ENCODE results near the gene HMMR. TPM values are rescaled to one million over a fixed set of nuclear protein-coding genes. Genes with fewer than 3 reads are reported as not detected.

HMMR gene
- total and polyA plus RNA-seq, 9 of the 15 experiments (the other 6 are each of a cell fraction or from before 2014, with no cell fraction given): 74.9 to 133 (median 90.8) TPM

DNA sequence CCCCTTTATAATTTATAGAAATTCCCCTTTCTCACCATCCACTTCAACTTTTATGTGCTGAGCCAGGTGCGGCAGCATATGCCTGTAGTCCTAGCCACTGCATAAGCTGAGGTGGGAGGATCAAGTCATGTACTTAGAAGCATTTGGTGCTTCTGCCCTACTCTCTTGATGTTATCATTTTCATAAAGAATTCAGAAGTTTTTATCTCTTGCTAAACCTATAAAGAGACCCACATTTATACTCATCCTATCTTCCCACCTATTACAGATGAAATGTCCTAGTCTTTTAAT is 18.5 kb downstream of the HMMR start:
- no TSS peak for BruUV-seq (replicated peaks)
- in situ Hi-C loops (cut with MboI) (no loop called here), intact Hi-C loops (cut with micrococcal nuclease) (no loop called here)
- WGBS (ENCODE audit: insufficient coverage, low coverage, missing lambda C conversion rate): 100% methylated on average over 1 of the region's 1 CpG
- no peak for TF ChIP-seq ZNF668 (CRISPR knock-in tag; IDR thresholded peaks at IDR 0.05)
- TF ChIP-seq MBD2 (IDR thresholded peaks at IDR 0.05; ENCODE audit: borderline replicate concordance, low read depth): no peak
- TF ChIP-seq ZNF717 (CRISPR knock-in tag; IDR thresholded peaks at IDR 0.05): no peak
- no peak for TF ChIP-seq BRD4 (IDR thresholded peaks at IDR 0.05)
- TF ChIP-seq SMAD2 (IDR thresholded peaks at IDR 0.05; ENCODE audit: low read depth, low read length): no peak
- no peak for TF ChIP-seq DNMT1 (IDR thresholded peaks at IDR 0.05)
- no peak for TF ChIP-seq ASH1L (IDR thresholded peaks at IDR 0.05; ENCODE audit: borderline replicate concordance, low read depth, partially characterized antibody)
- no peak for TF ChIP-seq SAFB (IDR thresholded peaks at IDR 0.05; ENCODE audit: borderline replicate concordance, low read depth, low read length)
- no peak for TF ChIP-seq ZNF12 (CRISPR knock-in tag; IDR thresholded peaks at IDR 0.05)
- TF ChIP-seq ZNF184 (CRISPR knock-in tag; IDR thresholded peaks at IDR 0.05): no peak
- TF ChIP-seq, protein P1, sequence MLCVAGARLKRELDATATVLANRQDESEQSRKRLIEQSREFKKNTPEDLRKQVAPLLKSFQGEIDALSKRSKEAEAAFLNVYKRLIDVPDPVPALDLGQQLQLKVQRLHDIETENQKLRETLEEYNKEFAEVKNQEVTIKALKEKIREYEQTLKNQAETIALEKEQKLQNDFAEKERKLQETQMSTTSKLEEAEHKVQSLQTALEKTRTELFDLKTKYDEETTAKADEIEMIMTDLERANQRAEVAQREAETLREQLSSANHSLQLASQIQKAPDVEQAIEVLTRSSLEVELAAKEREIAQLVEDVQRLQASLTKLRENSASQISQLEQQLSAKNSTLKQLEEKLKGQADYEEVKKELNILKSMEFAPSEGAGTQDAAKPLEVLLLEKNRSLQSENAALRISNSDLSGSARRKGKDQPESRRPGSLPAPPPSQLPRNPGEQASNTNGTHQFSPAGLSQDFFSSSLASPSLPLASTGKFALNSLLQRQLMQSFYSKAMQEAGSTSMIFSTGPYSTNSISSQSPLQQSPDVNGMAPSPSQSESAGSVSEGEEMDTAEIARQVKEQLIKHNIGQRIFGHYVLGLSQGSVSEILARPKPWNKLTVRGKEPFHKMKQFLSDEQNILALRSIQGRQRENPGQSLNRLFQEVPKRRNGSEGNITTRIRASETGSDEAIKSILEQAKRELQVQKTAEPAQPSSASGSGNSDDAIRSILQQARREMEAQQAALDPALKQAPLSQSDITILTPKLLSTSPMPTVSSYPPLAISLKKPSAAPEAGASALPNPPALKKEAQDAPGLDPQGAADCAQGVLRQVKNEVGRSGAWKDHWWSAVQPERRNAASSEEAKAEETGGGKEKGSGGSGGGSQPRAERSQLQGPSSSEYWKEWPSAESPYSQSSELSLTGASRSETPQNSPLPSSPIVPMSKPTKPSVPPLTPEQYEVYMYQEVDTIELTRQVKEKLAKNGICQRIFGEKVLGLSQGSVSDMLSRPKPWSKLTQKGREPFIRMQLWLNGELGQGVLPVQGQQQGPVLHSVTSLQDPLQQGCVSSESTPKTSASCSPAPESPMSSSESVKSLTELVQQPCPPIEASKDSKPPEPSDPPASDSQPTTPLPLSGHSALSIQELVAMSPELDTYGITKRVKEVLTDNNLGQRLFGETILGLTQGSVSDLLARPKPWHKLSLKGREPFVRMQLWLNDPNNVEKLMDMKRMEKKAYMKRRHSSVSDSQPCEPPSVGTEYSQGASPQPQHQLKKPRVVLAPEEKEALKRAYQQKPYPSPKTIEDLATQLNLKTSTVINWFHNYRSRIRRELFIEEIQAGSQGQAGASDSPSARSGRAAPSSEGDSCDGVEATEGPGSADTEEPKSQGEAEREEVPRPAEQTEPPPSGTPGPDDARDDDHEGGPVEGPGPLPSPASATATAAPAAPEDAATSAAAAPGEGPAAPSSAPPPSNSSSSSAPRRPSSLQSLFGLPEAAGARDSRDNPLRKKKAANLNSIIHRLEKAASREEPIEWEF (CRISPR knock-in tag; IDR thresholded peaks at IDR 0.05): no peak
- TF ChIP-seq CCNT2 (IDR thresholded peaks at IDR 0.05; ENCODE audit: borderline replicate concordance, extremely low read depth, insufficient read length, low read depth, low read length): no peak
- no peak for TF ChIP-seq SRSF7 (optimal IDR thresholded peaks at IDR 0.05; ENCODE audit: low read depth, low read length)
- TF ChIP-seq NEUROD1 (IDR thresholded peaks at IDR 0.05; ENCODE audit: borderline replicate concordance, low read depth, low read length, partially characterized antibody): no peak
- TF ChIP-seq, protein P2, sequence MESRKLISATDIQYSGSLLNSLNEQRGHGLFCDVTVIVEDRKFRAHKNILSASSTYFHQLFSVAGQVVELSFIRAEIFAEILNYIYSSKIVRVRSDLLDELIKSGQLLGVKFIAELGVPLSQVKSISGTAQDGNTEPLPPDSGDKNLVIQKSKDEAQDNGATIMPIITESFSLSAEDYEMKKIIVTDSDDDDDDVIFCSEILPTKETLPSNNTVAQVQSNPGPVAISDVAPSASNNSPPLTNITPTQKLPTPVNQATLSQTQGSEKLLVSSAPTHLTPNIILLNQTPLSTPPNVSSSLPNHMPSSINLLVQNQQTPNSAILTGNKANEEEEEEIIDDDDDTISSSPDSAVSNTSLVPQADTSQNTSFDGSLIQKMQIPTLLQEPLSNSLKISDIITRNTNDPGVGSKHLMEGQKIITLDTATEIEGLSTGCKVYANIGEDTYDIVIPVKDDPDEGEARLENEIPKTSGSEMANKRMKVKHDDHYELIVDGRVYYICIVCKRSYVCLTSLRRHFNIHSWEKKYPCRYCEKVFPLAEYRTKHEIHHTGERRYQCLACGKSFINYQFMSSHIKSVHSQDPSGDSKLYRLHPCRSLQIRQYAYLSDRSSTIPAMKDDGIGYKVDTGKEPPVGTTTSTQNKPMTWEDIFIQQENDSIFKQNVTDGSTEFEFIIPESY (CRISPR knock-in tag; IDR thresholded peaks at IDR 0.05): no peak
- TF ChIP-seq NBN (IDR thresholded peaks at IDR 0.05; ENCODE audit: low read depth): no peak
- H3K4me1 ChIP-seq (replicated peaks in 1 of 2; ENCODE audit: control insufficient read depth in 2 of 2, insufficient read depth in 2 of 2, low read length in 2 of 2): no peaks in the 10 kb centered on the region
- H2AFZ ChIP-seq (ENCODE audit: low read depth, low read length): no peak overlapping the region
- no peaks in the 10 kb centered on the region for H3K9me3 ChIP-seq (replicated peaks; ENCODE audit: control insufficient read depth, insufficient read depth, low read depth, low read length)
- no peaks in the 10 kb centered on the region for H3K79me2 ChIP-seq (ENCODE audit: control insufficient read depth, insufficient read depth, low read length)
- H3K27me3 ChIP-seq (ENCODE audit: control insufficient read depth in 2 of 2, insufficient read depth in 2 of 2, low read length in 2 of 2): no peaks in the 10 kb centered on the region
- ChIA-PET POLR2A (interaction anchor here (0.9 to 1.2 kb wide), 2 partner anchors 10 to 17 kb away, joined by 3 to 4 read pairs; no protein-coding TSS in a partner anchor), CTCF (ENCODE audit: low intra/inter-chr PET ratio) (no interaction called here)
- DNase-seq (ENCODE audit: extremely low read depth in 1 of 4, low spot score in 3 of 4) (no peak), ATAC-seq (no peak), FAIRE-seq (no peak)
- no peaks in the 10 kb centered on the region for H3K9me1 ChIP-seq (ENCODE audit: control insufficient read depth, insufficient read depth, low read length)
- H3K36me3 ChIP-seq (ENCODE audit: control insufficient read depth, insufficient read depth, low read length): peaks cover 92% of the 10 kb centered on the region
- H3K9ac ChIP-seq (ENCODE audit: insufficient read depth in 1 of 2, low read depth in 2 of 2, low read length in 2 of 2): no peak overlapping the region
- no peak overlapping the region for H3K4me3 ChIP-seq
- H3K27ac ChIP-seq (ENCODE audit: extremely low read depth, low read depth, low read length): no peak overlapping the region
- H3K4me2 ChIP-seq (ENCODE audit: insufficient read depth, low read length): no peak overlapping the region
- H4K20me1 ChIP-seq (replicated peaks; ENCODE audit: control insufficient read depth, insufficient read depth, low read length): no peaks in the 10 kb centered on the region

Measured in K562 (cell line).